Body of pancreas (tissue), 4 donors: ENCODE results near the gene ABCF1. TPM values are rescaled to one million over a fixed set of nuclear protein-coding genes. Genes with fewer than 3 reads are reported as not detected.
A peak's percentile ranks its signal among the peaks of the same experiment; 100 is the strongest.

ENCODE experiments used
- ATAC-seq: fragments of 150-250 bp; one replicate; pipeline ENCODE4 v1.9.1; 2016
- DNase-seq, 4 donors: peaks; one replicate each; pipeline ENCODE4 v3.0.0-alpha.2; 2019
- H3K27ac ChIP-seq, 4 donors: fragments of 200-600 bp; sonication (generic); 1 replicate in 3 of 4; 2 replicates in 1 of 4; pipeline versions ENCODE4 v1.5.1 to v1.6.1; 2016 to 2019; ENCODE audit warnings: mild to moderate bottlenecking in 1 of 4, mixed read lengths in 1 of 4, moderate library complexity in 1 of 4
- H3K27me3 ChIP-seq, 2 donors: fragments of 200-600 bp; sonication (generic); one replicate each; pipeline ENCODE4 v1.6.0; 2016; ENCODE audit warnings: mild to moderate bottlenecking in 1 of 2
- H3K36me3 ChIP-seq, 2 donors: fragments of 200-600 bp; sonication (generic); replicated peaks in 1 of 2; 2 replicates each; pipeline ENCODE4 v1.5.1; 2016; ENCODE audit warnings: low read depth in 2 of 2; ENCODE audit not compliant: insufficient read depth in 1 of 2
- H3K4me1 ChIP-seq: fragments of 200-600 bp; sonication (generic); one replicate; pipeline ENCODE4 v1.6.0; 2016
- H3K4me3 ChIP-seq, 2 donors: fragments of 200-600 bp; sonication (generic); 1 replicate in 1 of 2; 2 replicates in 1 of 2; pipeline ENCODE4 v1.5.1; 2016 to 2019
- H3K9me3 ChIP-seq, 3 donors: fragments of 200-600 bp; sonication (generic); 1 replicate in 2 of 3; 2 replicates in 1 of 3; pipeline ENCODE4 v1.5.1; 2016
- POLR2A ChIP-seq, 3 donors: fragments of 450-650 bp; IDR thresholded peaks; one replicate each; pipeline ENCODE4 v1.6.1; 2016; ENCODE audit warnings: antibody characterized with exemption in 3 of 3, mild to moderate bottlenecking in 2 of 3
- WGBS, 2 donors: methylation state at CpG; one replicate each; pipeline ENCODE4 v1.1.5; 2017; 5-methylcytosine and 5-hydroxymethylcytosine counted together
- intact Hi-C: fragments of 100-400 bp; cut with DNase I; formaldehyde crosslinking; loops from one replicate; pipeline ENCODE4 v1.15.1; 2023
- total RNA-seq, 2 donors: library from RNA; depleted of rRNA; stranded (reverse); fragments of >200 nt; gene quantifications; one replicate each; pipeline ENCODE4 v1.1.0, GENCODE V29; 2016
- TF ChIP-seq, protein P1 (sequence below), 7 experiments: fragments of 450-650 bp in 4 of 7; fragments of 200-600 bp in 3 of 7; sonication (generic) in 3 of 7; IDR thresholded peaks; one replicate each; pipeline ENCODE4 v1.5.1; 2016 to 2019; ENCODE audit warnings: antibody characterized with exemption in 7 of 7

Gene ABCF1
- total RNA-seq, 2 donors from 2014 or later = 27.0 to 37.6 TPM

DNA sequence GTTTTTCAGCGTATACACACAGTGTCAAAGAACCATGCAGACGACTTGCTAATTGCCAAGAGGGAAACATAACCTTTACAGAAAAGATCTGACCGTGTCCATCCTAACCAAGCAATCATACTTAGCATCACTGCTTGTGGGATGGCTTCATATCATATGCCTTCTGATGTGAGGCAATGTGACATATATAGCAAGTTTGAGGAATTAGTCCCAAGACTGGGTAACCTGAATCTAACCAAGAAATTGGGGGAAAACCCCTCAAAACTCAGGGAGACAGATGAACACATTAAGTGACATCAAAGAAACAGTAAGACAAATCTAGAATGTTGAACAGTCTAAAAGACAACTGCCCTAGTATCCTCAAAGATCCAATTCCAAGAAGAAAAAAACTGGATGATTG lies 33.3 kb upstream of the ABCF1 start:
- no peak overlapping the region for H3K27ac ChIP-seq
- intact Hi-C loops = no loop called here
- no peaks in the 10 kb centered on the region for H3K4me1 ChIP-seq
- 66 to 74% methylated on average over 3 of the region's 3 CpGs for WGBS, 2 donors
- no peak overlapping the region for H3K4me3 ChIP-seq
- H3K36me3 ChIP-seq = no peaks in the 10 kb centered on the region
- H3K27me3 ChIP-seq = no peaks in the 10 kb centered on the region
- ATAC-seq = no peak
- no peak for DNase-seq
- no peaks in the 10 kb centered on the region for H3K9me3 ChIP-seq
- TF ChIP-seq, protein P1, sequence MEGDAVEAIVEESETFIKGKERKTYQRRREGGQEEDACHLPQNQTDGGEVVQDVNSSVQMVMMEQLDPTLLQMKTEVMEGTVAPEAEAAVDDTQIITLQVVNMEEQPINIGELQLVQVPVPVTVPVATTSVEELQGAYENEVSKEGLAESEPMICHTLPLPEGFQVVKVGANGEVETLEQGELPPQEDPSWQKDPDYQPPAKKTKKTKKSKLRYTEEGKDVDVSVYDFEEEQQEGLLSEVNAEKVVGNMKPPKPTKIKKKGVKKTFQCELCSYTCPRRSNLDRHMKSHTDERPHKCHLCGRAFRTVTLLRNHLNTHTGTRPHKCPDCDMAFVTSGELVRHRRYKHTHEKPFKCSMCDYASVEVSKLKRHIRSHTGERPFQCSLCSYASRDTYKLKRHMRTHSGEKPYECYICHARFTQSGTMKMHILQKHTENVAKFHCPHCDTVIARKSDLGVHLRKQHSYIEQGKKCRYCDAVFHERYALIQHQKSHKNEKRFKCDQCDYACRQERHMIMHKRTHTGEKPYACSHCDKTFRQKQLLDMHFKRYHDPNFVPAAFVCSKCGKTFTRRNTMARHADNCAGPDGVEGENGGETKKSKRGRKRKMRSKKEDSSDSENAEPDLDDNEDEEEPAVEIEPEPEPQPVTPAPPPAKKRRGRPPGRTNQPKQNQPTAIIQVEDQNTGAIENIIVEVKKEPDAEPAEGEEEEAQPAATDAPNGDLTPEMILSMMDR (IDR thresholded peaks at IDR 0.05) = no peak
- TF ChIP-seq POLR2A (IDR thresholded peaks at IDR 0.05) = no peak

DNA sequence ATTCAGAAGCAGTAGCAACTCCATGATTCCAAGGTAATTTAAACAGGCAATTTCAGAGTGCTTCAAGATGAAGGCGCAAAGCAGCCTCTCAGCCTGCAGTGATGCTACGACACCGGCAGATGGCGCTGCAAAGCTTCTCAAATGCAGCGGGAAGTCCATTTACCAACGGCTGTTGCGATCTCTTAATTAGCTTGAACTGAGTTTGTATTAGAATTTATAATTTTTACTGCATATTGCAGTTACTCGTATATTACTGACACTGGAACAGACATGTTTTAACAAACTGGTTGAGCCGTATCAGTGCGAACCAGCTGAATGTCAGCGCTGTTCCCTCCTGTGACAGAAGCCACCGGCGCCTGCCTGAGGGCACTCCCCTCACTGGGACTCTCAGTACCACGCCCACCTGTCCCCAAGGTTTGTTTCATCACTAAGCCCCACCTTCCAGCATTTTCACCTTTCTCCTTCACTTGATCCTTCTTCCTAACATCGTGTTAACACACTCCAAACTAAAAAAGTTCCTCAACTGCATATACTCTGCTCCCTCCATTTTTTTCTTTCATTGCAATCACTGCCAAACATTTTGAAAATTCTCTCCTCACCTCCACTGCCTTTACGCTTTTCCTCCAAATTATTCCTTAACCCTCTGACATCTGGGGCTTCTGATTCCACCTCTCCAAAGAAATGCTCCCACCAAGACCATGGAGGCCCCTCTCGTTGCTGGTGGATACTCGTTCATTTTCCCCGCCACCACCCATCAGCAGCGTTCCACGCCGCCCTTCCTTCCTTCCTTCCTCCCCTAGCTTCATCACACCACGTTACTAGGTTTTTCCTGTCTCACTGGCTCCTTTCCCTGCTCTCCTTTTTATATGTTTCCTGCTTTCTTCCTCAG lies 29.5 kb upstream of the ABCF1 start:
- WGBS, 2 donors = 12 to 13% methylated on average over 23 of the region's 23 CpGs
- peak overlapping the region in 1 of 4 donors; percentile 39 for H3K27ac ChIP-seq

DNA sequence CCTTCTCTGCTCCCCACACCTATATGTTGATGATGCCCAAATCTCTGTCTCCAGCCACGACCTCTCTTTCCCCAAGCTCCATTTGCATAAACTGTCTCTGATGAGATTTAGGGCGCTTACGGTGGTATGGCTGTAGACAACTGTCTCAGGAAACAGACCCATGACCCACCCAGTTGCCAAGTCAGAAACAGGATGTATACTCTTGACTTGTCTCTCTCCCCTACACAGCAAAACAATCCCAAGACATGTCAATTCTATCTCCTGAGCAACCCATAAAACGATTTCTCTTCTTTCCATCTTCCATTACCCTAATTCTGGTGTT lies 28.9 kb upstream of the ABCF1 start:
- Histone ChIP-seq H3K9me3 (no peaks in the 10 kb centered on the region), H3K27me3 (no peaks in the 10 kb centered on the region), H3K27ac (no peak overlapping the region), H3K4me3 (no peak overlapping the region), H3K4me1 (no peaks in the 10 kb centered on the region), H3K36me3 (peaks cover 0 to 6% of the 10 kb centered on the region in 2 donors)
- DNase-seq (no peak), ATAC-seq (no peak)
- TF ChIP-seq, protein P1 (IDR thresholded peaks at IDR 0.05) = no peak
- no peak for TF ChIP-seq POLR2A (IDR thresholded peaks at IDR 0.05)
- intact Hi-C loops = no loop called here
- 10 to 16% methylated on average over 4 of the region's 4 CpGs for WGBS, 2 donors

More for the DNA sequence above, 29.5 kb upstream of the ABCF1 start:
- no peak overlapping the region for H3K4me3 ChIP-seq
- no peaks in the 10 kb centered on the region for H3K27me3 ChIP-seq
- TF ChIP-seq, protein P1 (IDR thresholded peaks at IDR 0.05) = peak; percentile 79 to 100 (median 91)
- no peak for TF ChIP-seq POLR2A (IDR thresholded peaks at IDR 0.05)
- no peaks in the 10 kb centered on the region for H3K4me1 ChIP-seq
- peaks cover 0 to 1% of the 10 kb centered on the region in 2 donors for H3K36me3 ChIP-seq
- DNase-seq (peak; percentile 77 to 81 (median 80)), ATAC-seq (peak; percentile 81)
- no peaks in the 10 kb centered on the region for H3K9me3 ChIP-seq
- intact Hi-C loops = no loop called here

DNA sequence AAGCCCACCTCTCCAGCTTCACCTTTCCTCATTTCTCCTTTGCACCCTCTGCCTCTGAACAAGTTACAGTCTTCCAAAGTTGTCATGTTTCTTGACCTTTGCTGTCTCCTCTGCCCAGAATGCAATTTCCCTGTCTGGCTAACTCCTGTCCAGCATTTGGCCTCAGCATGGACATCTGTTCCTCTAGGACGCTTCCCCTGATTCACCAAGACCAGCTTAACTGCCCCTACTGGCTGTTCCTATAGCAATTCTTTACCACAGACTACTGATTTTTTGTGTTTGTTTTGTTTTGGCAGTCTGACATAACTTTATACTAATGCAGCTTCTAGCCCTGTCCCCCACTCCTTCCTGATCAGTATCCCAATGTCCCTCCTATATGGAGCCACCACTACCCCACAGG lies 28.3 kb upstream of the ABCF1 start:
- intact Hi-C loops = no loop called here
- DNase-seq (no peak), ATAC-seq (no peak)
- Histone ChIP-seq H3K27me3 (no peaks in the 10 kb centered on the region), H3K4me1 (no peaks in the 10 kb centered on the region), H3K4me3 (no peak overlapping the region), H3K36me3 (peaks cover 0 to 6% of the 10 kb centered on the region in 2 donors), H3K27ac (no peak overlapping the region), H3K9me3 (no peaks in the 10 kb centered on the region)
- TF ChIP-seq, protein P1 (IDR thresholded peaks at IDR 0.05) = no peak
- TF ChIP-seq POLR2A (IDR thresholded peaks at IDR 0.05) = no peak
- 69 to 74% methylated on average over 1 of the region's 1 CpG for WGBS, 2 donors

DNA sequence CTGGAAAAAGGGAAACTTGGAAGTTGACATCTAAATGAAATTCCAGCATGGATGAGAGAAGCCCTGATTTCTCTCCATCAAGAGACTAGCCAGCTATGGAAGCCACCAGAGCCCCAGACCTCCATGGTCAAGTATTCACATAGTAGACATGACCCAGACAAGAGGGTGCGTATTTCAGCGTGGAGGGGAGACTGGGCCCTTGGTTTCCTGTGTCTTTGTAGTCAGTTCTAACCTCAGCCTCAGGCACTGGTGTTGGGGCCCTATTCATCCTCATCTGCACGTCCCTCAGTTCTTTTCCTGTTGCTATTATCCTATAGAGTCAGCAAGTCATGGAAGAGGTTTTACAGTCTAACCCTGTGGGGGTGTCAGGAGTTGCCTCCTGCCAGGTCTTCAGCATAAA lies 27.4 kb upstream of the ABCF1 start:
- intact Hi-C loops = no loop called here
- no peaks in the 10 kb centered on the region for H3K9me3 ChIP-seq

More for the DNA sequence above, 27.4 kb upstream of the ABCF1 start:
- H3K4me3 ChIP-seq = no peak overlapping the region
- no peaks in the 10 kb centered on the region for H3K27me3 ChIP-seq
- DNase-seq (no peak), ATAC-seq (no peak)
- H3K36me3 ChIP-seq = peaks cover 0 to 8% of the 10 kb centered on the region in 2 donors
- TF ChIP-seq, protein P1 (IDR thresholded peaks at IDR 0.05) = no peak
- no peak for TF ChIP-seq POLR2A (IDR thresholded peaks at IDR 0.05)
- no peak overlapping the region for H3K27ac ChIP-seq
- H3K4me1 ChIP-seq = no peaks in the 10 kb centered on the region
- WGBS, 2 donors = 65 to 81% methylated on average over 3 of the region's 3 CpGs
